ENCODE data around the gene TSHZ2. TPM values are rescaled to one million over a fixed set of nuclear protein-coding genes. Genes with fewer than 3 reads are reported as not detected.

Gene TSHZ2
- total RNA-seq, 1 experiment from 2014 or later, result 2.3 TPM

DNA sequence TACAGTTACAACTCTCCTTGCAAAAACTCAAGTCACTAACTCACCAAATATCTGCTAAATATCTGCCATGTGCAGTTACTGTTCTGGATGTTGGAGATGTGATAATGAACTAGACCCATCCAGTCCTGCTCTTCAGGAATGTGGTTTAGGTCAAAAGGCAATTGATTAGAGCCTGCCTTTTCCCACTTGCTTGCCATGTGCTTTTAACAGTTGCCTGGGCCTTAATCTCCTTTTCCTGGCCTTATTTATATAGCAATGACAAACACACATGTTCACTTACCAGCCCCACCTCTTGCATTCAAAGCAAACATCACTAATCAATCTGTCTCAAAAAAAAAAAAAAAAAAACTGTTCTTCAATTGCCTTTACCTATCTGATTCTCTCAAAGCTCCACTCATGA is 422.3 kb downstream of the TSHZ2 start:
- H3K27me3 Mint-ChIP-seq (ENCODE audit: insufficient read depth, unreplicated experiment), result no peaks in the 10 kb centered on the region
- POLR2A ChIA-PET, result no interaction called here
- no peaks in the 10 kb centered on the region for H3K36me3 Mint-ChIP-seq (ENCODE audit: insufficient read depth, unreplicated experiment)
- intact Hi-C loops (cut with micrococcal nuclease), result no loop called here
- DNase-seq (ENCODE audit: unreplicated experiment), result no peak
- CTCF ChIA-PET, result interaction anchor here (0.6 kb wide), 1 partner anchor 633 kb away, joined by 5 read pairs; no protein-coding TSS in a partner anchor
- H3K27ac Mint-ChIP-seq (ENCODE audit: low read depth, unreplicated experiment), result no peak overlapping the region
- H3K4me1 Mint-ChIP-seq (ENCODE audit: insufficient read depth, unreplicated experiment), result no peaks in the 10 kb centered on the region
- no peak for TF ChIP-seq CTCF (IDR thresholded peaks at IDR 0.05; ENCODE audit: unreplicated experiment)
- no peaks in the 10 kb centered on the region for H3K9me3 Mint-ChIP-seq (ENCODE audit: unreplicated experiment)
- no peak overlapping the region for H3K4me3 Mint-ChIP-seq (ENCODE audit: unreplicated experiment)
- no TSS peak for BruUV-seq (replicated peaks)

GRCh38 chr20:53395188-53395923 is 423.2 kb downstream of the TSHZ2 start:
- Mint-ChIP-seq H3K9me3 (ENCODE audit: unreplicated experiment) (no peaks in the 10 kb centered on the region), H3K36me3 (ENCODE audit: insufficient read depth, unreplicated experiment) (no peaks in the 10 kb centered on the region), H3K4me3 (ENCODE audit: unreplicated experiment) (no peak overlapping the region), H3K27ac (ENCODE audit: low read depth, unreplicated experiment) (no peak overlapping the region), H3K4me1 (ENCODE audit: insufficient read depth, unreplicated experiment) (no peaks in the 10 kb centered on the region), H3K27me3 (ENCODE audit: insufficient read depth, unreplicated experiment) (no peaks in the 10 kb centered on the region)
- TF ChIP-seq CTCF (IDR thresholded peaks at IDR 0.05; ENCODE audit: unreplicated experiment), result no peak
- DNase-seq (ENCODE audit: unreplicated experiment), result no peak
- CTCF ChIA-PET, result interaction anchor here (0.6 to 0.9 kb wide), 4 partner anchors 207 to 1552 kb away, joined by 3 to 5 read pairs (median 4); no protein-coding TSS in a partner anchor
- POLR2A ChIA-PET, result no interaction called here
- intact Hi-C loops (cut with micrococcal nuclease), result no loop called here
- BruUV-seq (replicated peaks), result no TSS peak

- CTCF ChIA-PET, result interaction anchor here (0.9 kb wide), 1 partner anchor 183 kb away, joined by 4 read pairs; no protein-coding TSS in a partner anchor
Measured at GRCh38 chr20:53399083-53399482, 426.9 kb downstream of the TSHZ2 start.

More at GRCh38 chr20:53399083-53399482, 426.9 kb downstream of the TSHZ2 start:
- H3K27me3 Mint-ChIP-seq (ENCODE audit: insufficient read depth, unreplicated experiment), result no peaks in the 10 kb centered on the region
- no TSS peak for BruUV-seq (replicated peaks)
- no peaks in the 10 kb centered on the region for H3K4me1 Mint-ChIP-seq (ENCODE audit: insufficient read depth, unreplicated experiment)
- intact Hi-C loops (cut with micrococcal nuclease), result no loop called here
- H3K4me3 Mint-ChIP-seq (ENCODE audit: unreplicated experiment), result no peak overlapping the region
- no peak for DNase-seq (ENCODE audit: unreplicated experiment)
- no peak overlapping the region for H3K27ac Mint-ChIP-seq (ENCODE audit: low read depth, unreplicated experiment)
- H3K9me3 Mint-ChIP-seq (ENCODE audit: unreplicated experiment), result no peaks in the 10 kb centered on the region
- TF ChIP-seq CTCF (IDR thresholded peaks at IDR 0.05; ENCODE audit: unreplicated experiment), result no peak
- POLR2A ChIA-PET, result no interaction called here
- H3K36me3 Mint-ChIP-seq (ENCODE audit: insufficient read depth, unreplicated experiment), result peaks cover 6% of the 10 kb centered on the region
